Retinal pigment epithelial cell (primary cell): Measurements from ENCODE around the gene MGLL.

Experiments used
- DNase-seq: peaks from one replicate; pipeline ENCODE4 v3.0.0-alpha.2; 2010; ENCODE audit warnings: low read depth
- H3K4me3 ChIP-seq: 2 replicates; pipeline ENCODE4 v1.5.1; 2011; ENCODE audit warnings: mild to moderate bottlenecking, low read length, control low read depth, moderate library complexity
- CTCF ChIP-seq: conservative IDR thresholded peaks from 2 replicates; pipeline ENCODE4 v1.5.1; 2011; ENCODE audit warnings: low read depth, low read length, control low read depth, inconsistent platforms

The MGLL gene

GRCh38 chr3:127640042-127640355 lies 182.3 kb downstream of the MGLL start:
- no peak for DNase-seq
- no peak overlapping the region for H3K4me3 ChIP-seq
- no peak for TF ChIP-seq CTCF

GRCh38 chr3:127639173-127640041 lies 182.9 kb downstream of the MGLL start:
- no peak overlapping the region for H3K4me3 ChIP-seq
- DNase-seq: no peak

More at GRCh38 chr3:127639173-127640041, 182.9 kb downstream of the MGLL start:
- no peak for TF ChIP-seq CTCF
